Placental pericyte (primary cell): ENCODE data around the gene CMC4. TPM values are rescaled to one million over a fixed set of nuclear protein-coding genes. Genes with fewer than 3 reads are reported as not detected.

Experiments used
- total RNA-seq: library from RNA; depleted of rRNA; stranded (reverse); fragments of >200 nt; gene quantifications from 2 replicates; pipeline ENCODE4 v1.2.3, GENCODE V29; 2012

Gene CMC4
- total RNA-seq: 5.0 and 9.3 TPM in 2 replicates

GRCh38 chrX:155070975-155071693, at the start of gene CMC4, which contains the start of the genes BRCC3 and MTCP1:
Gene CMC4, minus strand, starts transcription at chrX:155071136. Its CDS starts 7,113 bp downstream, at chrX:155064023.
Gene BRCC3, plus strand, starts transcription at chrX:155071508. Its CDS starts 20 bp downstream, at chrX:155071528.
Gene MTCP1, minus strand, starts transcription at chrX:155071136. Its CDS starts 5,126 bp downstream, at chrX:155066010.

GRCh38 chrX:155026727-155027508, 44.0 kb downstream of the CMC4 start, which contains the start of gene FUNDC2:
Gene FUNDC2, plus strand, starts transcription at chrX:155026844. Its CDS starts 95 bp downstream, at chrX:155026939.

GRCh38 chrX:155022585-155022984, 48.4 kb downstream of the CMC4 start, which contains the start of gene F8:
Gene F8, minus strand, starts transcription at chrX:155022723. Its CDS starts 171 bp downstream, at chrX:155022552.

Other genes starting within 250 kb of the CMC4 start
- gene SMIM9, start 236.5 kb downstream of the CMC4 start, total RNA-seq: not detected in 2 replicates
- gene F8A1, start 184.8 kb downstream of the CMC4 start, total RNA-seq: 5.3 and 10.5 TPM in 2 replicates
- 1.5 and 2.4 TPM in 2 replicates for gene F8, start 48.4 kb downstream of the CMC4 start, total RNA-seq
- gene FUNDC2, start 44.3 kb downstream of the CMC4 start, total RNA-seq: 24.8 and 30.4 TPM in 2 replicates
- 1.3 and 1.9 TPM in 2 replicates for gene MTCP1, start within 50 bp of the CMC4 start, total RNA-seq
- 8.3 and 13.3 TPM in 2 replicates for gene BRCC3, start 372 bp upstream of the CMC4 start, total RNA-seq
- gene VBP1, start 145.3 kb upstream of the CMC4 start, total RNA-seq: 36.8 and 69.4 TPM in 2 replicates
- 0.14 and 0.44 TPM in 2 replicates for gene RAB39B, start 193.4 kb upstream of the CMC4 start, total RNA-seq